GM18909 (cell line): ENCODE results near the gene TMEM8B.
"Not testable (repeated sequence)": the region's sequence is repeated elsewhere in the genome, so short reads cannot be mapped to it uniquely, and the experiment has no call there.

Experiments used
- ATAC-seq: cut with Tn5 transposase; IDR thresholded peaks from one replicate; pipeline ENCODE4 v1.9.1; 2021; ENCODE audit warnings: mild to moderate bottlenecking; ENCODE audit not compliant: unreplicated experiment, poor library complexity

The TMEM8B gene

GRCh38 chr9:35861161-35861897, 32.3 kb downstream of the TMEM8B start:
- ATAC-seq, result no peak

- no peak for ATAC-seq
Observed at GRCh38 chr9:35862328-35862727, 33.3 kb downstream of the TMEM8B start.

GRCh38 chr9:35863583-35863982, 34.6 kb downstream of the TMEM8B start:
- ATAC-seq, result no peak

- ATAC-seq, result no peak
Observed at GRCh38 chr9:35864695-35865255, 35.7 kb downstream of the TMEM8B start.

GRCh38 chr9:35867538-35867937, 38.5 kb downstream of the TMEM8B start:
- ATAC-seq, result no peak

GRCh38 chr9:35868933-35869332, 39.9 kb downstream of the TMEM8B start:
- ATAC-seq, result no peak

- no peak for ATAC-seq
Observed at GRCh38 chr9:35869621-35870216, 40.7 kb downstream of the TMEM8B start.

- ATAC-seq, result no peak
Observed at GRCh38 chr9:35870351-35870923, 41.4 kb downstream of the TMEM8B start, which contains the start of gene OR13J1. Gene OR13J1 (minus strand): TSS chr9:35870401. CDS start chr9:35870401, 0 bp downstream.

- ATAC-seq, result no peak
Observed at GRCh38 chr9:35871545-35871944, 42.5 kb downstream of the TMEM8B start.

- ATAC-seq, result no peak
Observed at GRCh38 chr9:35872505-35872904, 43.5 kb downstream of the TMEM8B start.

GRCh38 chr9:35882263-35882848, 53.3 kb downstream of the TMEM8B start:
- no peak for ATAC-seq

GRCh38 chr9:35882996-35883395, 54.0 kb downstream of the TMEM8B start:
- no peak for ATAC-seq

GRCh38 chr9:35884908-35885307, 55.9 kb downstream of the TMEM8B start:
- not testable (repeated sequence) for ATAC-seq

- no peak for ATAC-seq
Observed at GRCh38 chr9:35891646-35892045, 62.6 kb downstream of the TMEM8B start.

GRCh38 chr9:35892051-35892450, 63.0 kb downstream of the TMEM8B start:
- no peak for ATAC-seq

GRCh38 chr9:35896570-35896969, 67.5 kb downstream of the TMEM8B start:
- ATAC-seq, result no peak

- ATAC-seq, result not testable (repeated sequence)
Observed at GRCh38 chr9:35897376-35898099, 68.5 kb downstream of the TMEM8B start.

GRCh38 chr9:35898337-35898736, 69.3 kb downstream of the TMEM8B start:
- ATAC-seq, result no peak

GRCh38 chr9:35899021-35899420, 70.0 kb downstream of the TMEM8B start:
- no peak for ATAC-seq

GRCh38 chr9:35903049-35903448, 74.0 kb downstream of the TMEM8B start:
- ATAC-seq, result no peak
